Testis (tissue), 2 donors: Measurements from ENCODE around the gene RAI1.

ENCODE experiments used
- POLR2A ChIP-seq: fragments of 450-650 bp; IDR thresholded peaks from one replicate; pipeline ENCODE4 v1.6.1; 2017; ENCODE audit warnings: antibody characterized with exemption, mild to moderate bottlenecking, moderate library complexity
- TF ChIP-seq, protein P1 (sequence below), 3 experiments: fragments of 450-650 bp in 2 of 3; fragments of 200-600 bp in 1 of 3; sonication (generic) in 1 of 3; IDR thresholded peaks; one replicate each; pipeline ENCODE4 v1.5.1; 2016 to 2019; ENCODE audit warnings: antibody characterized with exemption in 3 of 3, mild to moderate bottlenecking in 2 of 3, moderate library complexity in 1 of 3

DNA sequence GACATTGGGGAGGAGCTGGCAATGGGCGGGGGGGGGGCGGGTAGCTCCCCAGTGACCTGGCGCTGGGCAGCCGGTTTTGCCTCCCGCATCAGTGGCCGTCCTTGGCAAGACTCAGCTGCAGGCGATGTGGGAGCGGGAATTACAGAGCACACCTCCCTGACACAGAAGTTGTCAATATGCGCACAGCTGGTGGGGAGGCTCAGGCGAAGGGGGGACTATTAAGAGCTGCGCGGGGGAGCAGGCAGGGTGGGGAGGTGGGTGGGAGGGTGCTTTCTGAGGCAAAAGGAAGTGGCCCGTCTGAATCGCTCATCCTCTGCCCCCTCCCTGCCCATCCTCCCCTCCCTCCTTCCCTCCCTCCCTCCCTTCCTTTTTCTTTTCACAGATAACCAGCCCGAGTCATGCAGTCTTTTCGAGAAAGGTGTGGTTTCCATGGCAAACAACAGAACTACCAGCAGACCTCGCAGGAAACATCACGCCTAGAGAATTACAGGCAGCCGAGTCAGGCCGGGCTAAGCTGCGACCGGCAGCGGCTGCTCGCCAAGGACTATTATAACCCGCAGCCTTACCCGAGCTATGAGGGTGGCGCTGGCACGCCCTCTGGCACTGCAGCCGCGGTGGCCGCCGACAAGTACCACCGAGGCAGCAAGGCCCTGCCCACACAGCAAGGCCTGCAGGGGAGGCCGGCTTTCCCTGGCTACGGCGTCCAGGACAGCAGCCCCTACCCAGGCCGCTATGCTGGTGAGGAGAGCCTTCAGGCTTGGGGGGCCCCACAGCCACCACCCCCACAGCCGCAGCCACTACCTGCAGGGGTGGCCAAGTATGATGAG lies 111.5 kb downstream of the RAI1 start:
- TF ChIP-seq, protein P1, sequence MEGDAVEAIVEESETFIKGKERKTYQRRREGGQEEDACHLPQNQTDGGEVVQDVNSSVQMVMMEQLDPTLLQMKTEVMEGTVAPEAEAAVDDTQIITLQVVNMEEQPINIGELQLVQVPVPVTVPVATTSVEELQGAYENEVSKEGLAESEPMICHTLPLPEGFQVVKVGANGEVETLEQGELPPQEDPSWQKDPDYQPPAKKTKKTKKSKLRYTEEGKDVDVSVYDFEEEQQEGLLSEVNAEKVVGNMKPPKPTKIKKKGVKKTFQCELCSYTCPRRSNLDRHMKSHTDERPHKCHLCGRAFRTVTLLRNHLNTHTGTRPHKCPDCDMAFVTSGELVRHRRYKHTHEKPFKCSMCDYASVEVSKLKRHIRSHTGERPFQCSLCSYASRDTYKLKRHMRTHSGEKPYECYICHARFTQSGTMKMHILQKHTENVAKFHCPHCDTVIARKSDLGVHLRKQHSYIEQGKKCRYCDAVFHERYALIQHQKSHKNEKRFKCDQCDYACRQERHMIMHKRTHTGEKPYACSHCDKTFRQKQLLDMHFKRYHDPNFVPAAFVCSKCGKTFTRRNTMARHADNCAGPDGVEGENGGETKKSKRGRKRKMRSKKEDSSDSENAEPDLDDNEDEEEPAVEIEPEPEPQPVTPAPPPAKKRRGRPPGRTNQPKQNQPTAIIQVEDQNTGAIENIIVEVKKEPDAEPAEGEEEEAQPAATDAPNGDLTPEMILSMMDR (IDR thresholded peaks at IDR 0.05), result no peak
- no peak for TF ChIP-seq POLR2A
